ENCODE measurements around the gene SERPINB2. TPM values are rescaled to one million over a fixed set of nuclear protein-coding genes. Genes with fewer than 3 reads are reported as not detected.
A peak's percentile ranks its signal among the peaks of the same experiment; 100 is the strongest.

SERPINB2 gene
- total RNA-seq, 4 donors from 2014 or later, result 0.50 to 210 (median 122) TPM; not detected in 1

- TF ChIP-seq CTCF (IDR thresholded peaks at IDR 0.05), result no peak
- DNase-seq (ENCODE audit: low spot score) (no peak), ATAC-seq (ENCODE audit: low FRiP score) (no peak)
These were observed 14.9 kb upstream of the SERPINB2 start for GRCh38 chr18:63872586-63872985.

GRCh38 chr18:63878343-63878742 lies 9.2 kb upstream of the SERPINB2 start:
- TF ChIP-seq CTCF (IDR thresholded peaks at IDR 0.05), result no peak
- no peak for DNase-seq (ENCODE audit: low spot score)
- ATAC-seq (ENCODE audit: low FRiP score), result no peak

DNA sequence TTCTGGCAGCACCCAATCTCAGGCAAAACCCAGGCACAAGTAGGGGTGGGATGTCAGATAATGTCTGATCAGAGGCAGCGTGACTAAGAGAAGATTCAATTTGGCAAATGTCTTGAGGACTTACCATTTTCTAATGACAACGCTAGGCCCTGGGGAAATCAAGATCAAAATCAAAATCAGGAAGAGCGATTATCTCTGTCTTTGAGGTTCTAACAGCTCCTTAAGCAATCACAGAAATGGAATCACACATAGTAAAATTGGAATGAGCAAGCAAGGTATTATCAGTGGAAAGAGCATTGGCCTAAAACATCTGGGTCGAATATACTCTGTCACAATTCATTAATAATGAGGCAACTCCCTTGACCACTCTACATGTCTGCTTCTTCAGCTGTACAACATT lies 8.6 kb upstream of the SERPINB2 start:
- TF ChIP-seq CTCF (IDR thresholded peaks at IDR 0.05), result no peak
- DNase-seq (ENCODE audit: low spot score) (no peak), ATAC-seq (ENCODE audit: low FRiP score) (no peak)

DNA sequence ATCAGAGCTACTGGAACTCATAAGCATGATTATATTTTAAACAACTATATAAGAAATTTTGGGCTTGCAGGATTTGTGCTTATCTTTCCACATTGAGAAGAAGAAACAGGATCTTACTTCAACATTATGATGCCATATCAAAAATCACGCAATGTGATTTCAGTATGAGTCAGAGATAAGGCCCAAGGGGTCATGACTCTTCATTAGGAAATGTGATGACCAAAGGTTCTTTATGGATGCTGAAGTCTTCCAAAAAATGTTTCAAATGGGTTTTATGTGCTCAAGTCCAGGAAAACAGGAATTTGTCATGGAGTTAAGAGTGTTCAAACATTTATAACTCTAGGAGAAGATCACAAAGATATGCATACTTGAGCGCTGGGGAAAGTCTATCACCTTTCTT lies 7.8 kb upstream of the SERPINB2 start:
- DNase-seq (ENCODE audit: low spot score) (no peak), ATAC-seq (ENCODE audit: low FRiP score) (peak; percentile 19)
- no peak for TF ChIP-seq CTCF (IDR thresholded peaks at IDR 0.05)

- DNase-seq (ENCODE audit: low spot score) (no peak), ATAC-seq (ENCODE audit: low FRiP score) (peak; percentile 58)
- no peak for TF ChIP-seq CTCF (IDR thresholded peaks at IDR 0.05)
These were observed 5.7 kb upstream of the SERPINB2 start for GRCh38 chr18:63881851-63882250.

- no peak for DNase-seq (ENCODE audit: low spot score)
- no peak for TF ChIP-seq CTCF (IDR thresholded peaks at IDR 0.05)
- ATAC-seq (ENCODE audit: low FRiP score), result peak; percentile 91
These were observed 5.0 kb upstream of the SERPINB2 start for GRCh38 chr18:63882333-63883141.

DNA sequence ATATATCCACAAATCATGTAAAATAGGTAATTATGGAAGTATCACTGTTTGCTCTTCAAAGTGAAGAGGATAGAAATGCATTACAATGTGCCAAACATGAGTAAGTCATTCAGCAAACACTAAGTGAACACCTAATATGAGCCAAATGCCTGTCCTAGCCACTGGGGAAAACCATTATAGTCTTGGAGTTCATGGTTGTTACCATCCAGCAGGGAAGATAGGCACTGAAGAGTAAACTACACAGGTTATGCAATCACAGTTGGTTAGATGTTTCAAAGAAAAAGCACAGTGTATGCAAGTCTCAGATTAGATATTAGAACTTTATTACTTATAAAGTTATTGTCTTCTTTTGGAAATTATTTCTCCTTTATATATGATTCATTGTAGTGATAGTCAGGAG lies 3.9 kb upstream of the SERPINB2 start:
- no peak for DNase-seq (ENCODE audit: low spot score)
- TF ChIP-seq CTCF (IDR thresholded peaks at IDR 0.05), result no peak
- no peak for ATAC-seq (ENCODE audit: low FRiP score)

Measured in omental fat pad (tissue), 4 donors.